Measurements from ENCODE around the gene TEX12.
"Not testable (repeated sequence)": the region's sequence is repeated elsewhere in the genome, so short reads cannot be mapped to it uniquely, and the experiment has no call there.

Gene TEX12
- long read RNA-seq, donor 1, result 0 reads
- long read RNA-seq, donor 2, result 0 reads
- long read RNA-seq, donor 3, result 0 reads
- long read RNA-seq, donor 4, result 0 reads
- long read RNA-seq, donor 5, result 0 reads
- long read RNA-seq, donor 6, result 0 reads
- long read RNA-seq, donor 7, result 0 reads
- long read RNA-seq, donor 8, result 0 reads

DNA sequence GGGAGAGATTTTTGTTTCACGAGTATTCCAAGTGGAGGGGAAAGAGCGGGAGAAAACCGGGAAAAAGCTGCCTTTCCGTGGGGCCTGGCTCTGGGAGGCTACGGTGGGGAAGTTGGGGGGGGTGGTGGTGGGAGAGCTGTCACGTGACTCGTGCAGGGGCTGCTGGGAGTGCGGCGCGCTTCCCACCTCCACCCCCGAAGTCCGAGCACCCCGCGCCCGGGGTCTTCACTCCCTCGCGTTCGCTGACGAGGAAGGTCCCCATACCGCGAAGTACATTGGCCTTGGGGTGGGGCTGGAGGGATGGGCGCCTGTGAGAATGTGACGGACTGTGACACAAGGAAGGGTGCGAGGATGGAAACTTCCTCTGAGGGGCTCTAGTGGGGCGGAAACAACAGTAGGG, at the start of gene TEX12:
Gene TEX12, plus strand, starts transcription at position 228 of the 400 bp plus-strand sequence. CDS start 1,897 bp downstream, outside the sequence.
- no peak for DNase-seq

DNA sequence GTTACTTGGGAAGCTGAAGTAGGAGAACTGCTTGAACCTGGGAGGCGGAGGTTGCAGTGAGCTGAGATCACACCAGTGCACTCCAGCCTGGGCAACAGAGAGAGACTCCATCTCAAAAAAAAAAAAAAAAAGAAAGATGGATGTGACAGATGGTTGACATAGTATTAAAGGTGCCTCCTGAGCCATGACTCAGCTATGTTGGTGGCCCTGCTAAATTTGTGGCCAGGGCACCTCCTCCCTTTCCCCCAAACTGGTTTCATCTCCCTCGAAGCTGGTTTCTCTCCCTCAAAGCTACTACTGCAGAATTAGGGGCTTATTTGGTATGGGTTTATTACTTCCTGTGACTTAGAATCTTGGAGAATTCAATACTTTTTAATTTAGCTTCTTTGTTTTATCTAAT, 49.0 kb upstream of the TEX12 start:
- DNase-seq, result no peak

GRCh38 chr11:112121981-112122615, 45.1 kb upstream of the TEX12 start:
- DNase-seq, result no peak

GRCh38 chr11:112123129-112123528, 44.0 kb upstream of the TEX12 start:
- no peak for DNase-seq

DNA sequence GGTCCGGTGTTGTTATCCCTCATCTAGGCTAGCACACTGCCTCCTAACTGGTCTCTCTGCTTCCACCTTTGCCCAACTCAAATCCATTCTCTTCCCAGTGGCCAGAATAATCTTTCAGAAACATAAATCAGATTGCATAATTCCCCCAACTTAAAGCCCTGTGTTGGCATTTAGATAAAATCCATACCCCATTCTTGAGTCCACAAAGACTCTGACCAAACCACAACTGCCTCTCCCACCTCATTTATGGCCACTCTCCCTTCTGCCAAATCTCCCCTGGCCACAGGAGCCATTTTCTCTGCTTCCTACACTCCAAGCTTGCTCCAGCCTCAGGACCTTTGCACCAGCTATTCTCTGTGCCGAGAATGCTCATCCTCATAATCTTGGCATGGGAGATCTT, 40.1 kb upstream of the TEX12 start:
- no peak for DNase-seq

DNA sequence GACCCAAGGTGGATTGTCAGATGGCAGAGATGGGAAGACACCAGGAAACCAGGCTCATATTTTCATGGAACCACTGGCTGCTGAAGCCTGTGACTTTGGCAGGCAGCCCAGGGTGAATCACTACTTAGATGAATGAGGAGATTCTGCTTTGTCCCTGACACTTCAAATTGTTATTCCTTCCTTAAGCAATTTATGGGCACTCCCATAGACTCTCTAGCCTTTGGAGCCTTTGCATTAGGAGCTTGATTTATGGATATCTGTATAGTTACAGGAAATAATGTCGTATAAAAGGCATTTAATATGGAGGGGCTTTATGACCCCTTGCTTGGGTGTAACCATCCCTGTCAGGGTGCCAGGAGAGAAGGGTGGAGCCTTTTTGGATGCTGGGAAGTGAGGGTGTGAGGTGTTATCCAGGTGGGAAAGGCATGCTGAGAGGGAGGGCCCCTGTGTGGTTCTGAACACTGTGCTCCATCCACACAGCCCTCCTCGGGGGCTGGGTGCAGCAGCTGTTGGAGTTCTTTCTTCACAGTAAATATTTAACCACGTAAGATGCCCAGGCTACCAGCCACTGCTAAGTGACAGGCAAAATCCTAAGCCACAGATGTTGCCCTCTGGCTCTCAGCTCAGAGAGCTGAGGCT, 38.6 kb upstream of the TEX12 start:
- DNase-seq, result no peak

GRCh38 chr11:112129656-112130055, 37.5 kb upstream of the TEX12 start:
- DNase-seq, result no peak

GRCh38 chr11:112132737-112133136, 34.4 kb upstream of the TEX12 start:
- DNase-seq, result no peak

GRCh38 chr11:112134473-112134872, 32.7 kb upstream of the TEX12 start:
- DNase-seq, result no peak

GRCh38 chr11:112143597-112143996, 23.6 kb upstream of the TEX12 start:
- no peak for DNase-seq

DNA sequence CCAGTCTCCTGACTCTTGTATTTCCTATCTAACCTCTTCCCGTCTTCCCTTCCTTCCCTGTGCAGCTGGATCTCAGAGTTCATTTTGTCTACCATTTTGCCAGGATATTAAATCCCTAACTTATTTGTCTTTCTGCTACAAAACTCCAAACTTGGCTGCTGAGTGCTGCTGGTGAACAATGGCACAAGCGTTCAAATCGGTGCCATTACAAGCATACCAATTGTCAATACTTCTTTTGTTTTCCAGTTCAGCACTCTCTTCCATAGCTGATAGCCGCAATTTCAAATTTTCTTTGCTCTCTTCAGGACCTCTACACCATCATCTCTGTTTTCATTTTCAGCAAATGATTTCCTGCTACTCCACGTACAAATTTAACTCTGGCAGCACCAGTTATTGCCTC, 16.7 kb upstream of the TEX12 start:
- DNase-seq, result no peak

GRCh38 chr11:112156153-112156955, 10.8 kb upstream of the TEX12 start:
- no peak for DNase-seq

- no peak for DNase-seq
Measured at GRCh38 chr11:112156956-112157766, 10.0 kb upstream of the TEX12 start.

GRCh38 chr11:112159098-112160065, 7.8 kb upstream of the TEX12 start:
- DNase-seq, result no peak

- no peak for DNase-seq
Measured at GRCh38 chr11:112160091-112160848, 6.9 kb upstream of the TEX12 start.

DNA sequence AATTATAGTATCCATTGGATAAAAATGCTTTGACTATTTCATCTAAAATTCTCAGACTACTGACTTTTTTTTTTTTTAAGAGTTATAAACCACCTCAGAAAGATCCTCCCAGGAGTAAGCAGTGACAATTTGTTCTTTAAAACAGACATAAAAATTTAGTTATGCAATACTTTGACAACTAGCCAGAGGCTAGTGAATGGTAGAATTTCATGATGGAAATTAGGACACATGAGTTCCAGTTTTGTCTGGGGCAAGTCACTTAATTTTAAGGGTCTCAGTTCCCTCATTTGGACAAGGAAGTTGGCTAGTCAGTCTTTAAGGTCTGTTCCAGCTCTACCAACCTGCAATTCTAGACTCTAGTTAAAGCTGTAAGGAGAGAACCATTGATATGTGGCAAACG, 6.2 kb upstream of the TEX12 start:
- DNase-seq, result no peak

- DNase-seq, result not testable (repeated sequence)
Measured at GRCh38 chr11:112162200-112162599, 5.0 kb upstream of the TEX12 start.

- no peak for DNase-seq
Measured at GRCh38 chr11:112162761-112163546, 4.2 kb upstream of the TEX12 start.

Measured in right kidney (tissue), 9 donors.